Measurements from ENCODE around the gene MEI1.

The MEI1 gene

GRCh38 chr22:41793871-41794270 is 94.6 kb downstream of the MEI1 start:
- DNase-seq: no peak

- no peak for DNase-seq
Measured at GRCh38 chr22:41798736-41799135, 99.4 kb downstream of the MEI1 start.

DNA sequence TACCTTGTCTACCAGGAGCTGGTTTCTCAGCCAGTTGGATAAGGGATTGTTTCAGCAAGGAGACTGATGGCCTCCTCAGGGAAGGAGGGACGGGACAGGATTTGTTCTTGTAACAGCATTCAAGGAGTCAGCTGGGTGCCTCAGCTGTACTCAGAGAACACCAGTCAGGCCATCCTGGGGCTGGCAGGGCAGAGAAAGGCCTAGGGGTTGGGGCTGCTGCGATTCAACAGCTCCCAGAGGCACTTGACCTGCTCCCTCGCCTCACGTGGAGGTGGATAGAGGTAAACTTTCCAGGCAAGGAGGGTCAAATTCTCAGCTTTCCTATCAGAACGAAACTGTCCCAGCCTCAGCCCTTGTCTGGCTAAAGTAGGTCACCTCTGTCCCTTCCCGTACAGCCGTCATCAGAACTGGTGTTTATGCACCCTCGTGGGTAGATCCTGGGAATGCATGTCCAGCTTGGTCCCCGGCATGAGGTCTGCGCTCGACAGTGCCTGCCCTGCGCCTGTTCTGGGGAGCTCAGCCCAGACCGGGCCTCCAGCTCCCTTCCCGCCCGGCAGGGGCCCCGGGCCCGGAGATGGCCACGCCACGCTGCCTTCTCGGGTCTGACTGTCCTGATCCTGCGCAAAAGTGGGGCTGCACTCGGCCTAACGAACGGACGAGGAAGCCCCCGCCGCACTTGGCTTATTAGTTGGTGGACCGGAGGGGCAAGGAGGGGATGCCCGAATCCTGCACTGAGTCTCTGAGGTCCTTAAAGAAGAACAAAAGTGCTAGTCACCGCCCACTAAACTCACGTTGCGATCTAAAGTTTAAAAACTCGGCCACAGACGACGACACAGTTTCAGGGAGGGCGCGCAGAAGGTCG is 100.4 kb downstream of the MEI1 start:
- DNase-seq: no peak

DNA sequence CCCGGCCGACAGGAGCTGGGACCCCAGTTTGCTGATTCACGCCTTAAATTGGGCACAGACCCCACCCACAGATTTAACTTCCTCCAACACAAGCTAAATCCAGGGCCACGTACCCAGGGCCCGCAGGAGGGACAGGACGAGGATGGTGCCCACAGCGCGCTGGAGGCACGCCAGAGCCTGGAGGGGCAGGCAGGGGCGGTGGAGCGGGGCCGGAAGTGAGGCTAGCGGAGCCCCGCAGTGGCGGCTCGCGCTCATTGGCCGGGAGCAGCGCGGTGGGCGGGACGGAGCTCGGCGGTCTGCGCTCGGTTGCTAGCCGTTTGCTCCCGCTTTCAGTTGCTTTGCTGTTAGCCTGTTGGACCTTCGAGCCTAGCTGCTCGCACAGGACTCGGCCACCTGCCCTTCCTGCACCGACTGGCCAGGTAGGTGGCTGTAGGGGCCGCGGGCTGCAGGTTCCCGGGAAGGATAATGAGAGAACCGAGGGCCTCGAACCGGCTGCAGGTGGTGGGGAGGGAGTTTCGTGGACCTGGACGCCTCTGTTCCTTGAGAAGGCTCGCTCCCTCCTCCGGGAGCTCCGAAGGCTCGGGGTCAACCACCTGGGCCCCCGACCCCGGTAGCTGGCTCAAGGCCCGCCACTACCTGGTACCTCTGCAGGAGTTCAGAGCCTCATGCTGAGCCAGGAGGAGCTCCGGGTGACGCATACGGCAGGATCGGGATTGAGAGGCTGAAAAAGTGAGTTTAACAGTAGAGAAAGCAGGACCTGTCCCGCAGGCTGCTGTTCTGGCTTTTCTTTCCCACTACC is 101.2 kb downstream of the MEI1 start, which contains the start of gene CCDC134:
Gene CCDC134 (plus strand): TSS at position 332 of the 799 bp plus-strand sequence. CDS start 8,212 bp downstream, outside the sequence.
- peak; percentile 53 to 80 for DNase-seq

DNA sequence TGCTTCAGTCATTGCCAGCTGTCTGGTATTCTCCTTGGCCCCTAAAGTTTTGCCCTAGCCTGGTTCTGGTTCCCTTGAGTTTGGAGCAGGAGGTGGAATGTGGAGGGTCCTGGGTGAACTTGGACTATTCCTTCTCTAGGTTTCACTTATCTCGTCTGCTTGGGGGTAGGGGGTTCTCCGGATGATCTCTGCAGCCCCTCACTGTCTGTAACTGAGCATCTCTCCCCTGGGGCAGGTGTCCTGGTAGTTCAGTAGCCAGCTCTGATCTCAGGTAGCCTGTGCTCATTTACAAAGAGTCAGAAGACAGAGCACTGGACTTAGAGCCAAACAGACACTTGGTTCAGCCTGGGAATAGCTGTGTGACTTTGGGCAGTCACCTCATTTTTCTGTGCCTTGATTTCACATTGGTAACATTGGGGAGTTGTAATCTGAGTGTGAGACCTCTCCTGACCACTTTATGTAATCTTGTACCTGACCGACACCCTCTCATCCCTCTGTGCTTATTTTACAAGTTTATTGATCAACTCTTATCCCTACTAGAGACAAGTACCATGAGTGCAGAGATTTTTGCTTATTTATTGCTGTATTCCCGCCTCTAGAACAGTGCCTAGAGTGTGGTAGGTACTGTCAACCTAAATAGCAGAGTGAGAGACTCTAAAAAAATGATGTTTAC is 102.0 kb downstream of the MEI1 start:
- DNase-seq: no peak

DNA sequence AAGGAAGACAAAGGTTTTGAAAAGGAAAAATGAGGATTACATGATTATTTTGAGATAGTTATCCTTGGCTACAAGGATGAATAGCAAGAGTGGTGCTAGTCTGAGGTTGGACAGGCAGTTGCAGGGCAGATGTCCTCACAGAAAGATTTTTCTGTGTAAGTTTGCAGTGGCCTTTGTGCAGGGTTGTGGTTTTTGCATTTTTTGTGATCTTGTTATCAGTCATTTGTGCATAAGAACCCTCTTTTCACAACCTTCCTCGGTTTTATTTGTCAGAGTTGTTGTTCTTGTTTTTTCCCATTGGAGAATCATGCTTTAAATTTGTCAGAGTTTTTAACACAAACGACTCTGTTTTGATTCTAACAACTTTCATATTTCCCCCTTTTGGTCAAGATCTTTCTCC is 102.6 kb downstream of the MEI1 start:
- DNase-seq: no peak

DNA sequence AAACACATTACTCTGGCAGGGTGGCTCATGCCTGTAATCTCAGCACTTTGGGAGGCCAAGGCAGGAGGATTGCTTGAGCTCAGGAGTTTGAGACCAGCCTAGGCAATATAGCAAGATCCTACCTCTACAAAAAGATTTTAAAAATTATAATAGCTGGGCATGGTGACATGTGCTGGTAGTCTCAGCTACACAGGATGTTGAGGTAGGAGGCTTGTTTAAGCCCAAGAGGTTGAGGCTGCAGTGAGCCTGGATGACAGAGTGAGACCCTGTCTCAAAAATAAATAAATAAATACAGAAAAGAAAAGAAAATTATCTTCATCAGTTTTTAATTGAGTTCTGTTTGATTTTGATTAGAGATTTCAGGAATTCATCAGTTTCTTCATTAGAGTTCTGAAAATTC is 106.3 kb downstream of the MEI1 start:
- DNase-seq: no peak

DNA sequence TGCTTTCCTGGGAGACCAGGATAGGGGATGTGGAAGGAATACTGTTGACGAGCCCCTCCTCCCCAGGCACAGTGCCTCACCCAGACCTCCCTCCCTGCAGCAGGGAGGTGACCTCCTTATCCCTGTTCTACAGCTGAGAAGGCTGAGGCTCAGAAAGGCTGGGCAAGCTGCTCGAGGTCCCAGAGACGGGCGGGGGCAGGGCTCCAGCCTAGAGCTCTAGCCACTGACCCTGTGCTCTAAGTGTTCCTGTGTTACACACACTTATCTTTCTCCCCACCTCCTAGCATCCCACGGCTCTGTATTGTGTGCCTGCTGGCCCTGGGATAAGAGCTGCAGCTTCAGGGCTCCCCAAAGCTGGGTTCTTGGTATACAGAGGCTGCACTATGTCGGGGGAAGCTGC is 109.1 kb downstream of the MEI1 start:
- no peak for DNase-seq

GRCh38 chr22:41810022-41810421 is 110.7 kb downstream of the MEI1 start:
- no peak for DNase-seq

- DNase-seq: no peak
Measured at GRCh38 chr22:41812805-41813545, 113.7 kb downstream of the MEI1 start.

- no peak for DNase-seq
Measured at GRCh38 chr22:41813726-41814410, 114.6 kb downstream of the MEI1 start.

DNA sequence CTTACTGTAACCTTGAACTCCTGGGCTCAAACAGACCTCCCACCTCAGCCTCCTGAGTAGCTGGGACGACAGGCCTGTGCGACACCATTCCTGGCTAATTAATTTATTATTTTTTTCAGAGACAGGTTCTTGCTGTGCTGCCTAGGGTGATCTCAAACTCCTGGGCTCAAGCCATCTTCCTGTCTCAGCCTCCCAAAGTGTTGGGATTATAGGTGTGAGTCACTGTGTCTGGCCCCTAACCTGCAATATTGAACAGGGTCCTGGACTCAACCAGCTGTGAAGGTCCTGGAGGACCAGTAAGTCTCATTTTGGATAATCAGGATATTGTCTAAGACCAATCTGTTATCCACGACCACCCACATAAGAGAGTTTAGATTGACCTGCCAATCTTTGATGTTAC is 116.4 kb downstream of the MEI1 start:
- DNase-seq: no peak

DNA sequence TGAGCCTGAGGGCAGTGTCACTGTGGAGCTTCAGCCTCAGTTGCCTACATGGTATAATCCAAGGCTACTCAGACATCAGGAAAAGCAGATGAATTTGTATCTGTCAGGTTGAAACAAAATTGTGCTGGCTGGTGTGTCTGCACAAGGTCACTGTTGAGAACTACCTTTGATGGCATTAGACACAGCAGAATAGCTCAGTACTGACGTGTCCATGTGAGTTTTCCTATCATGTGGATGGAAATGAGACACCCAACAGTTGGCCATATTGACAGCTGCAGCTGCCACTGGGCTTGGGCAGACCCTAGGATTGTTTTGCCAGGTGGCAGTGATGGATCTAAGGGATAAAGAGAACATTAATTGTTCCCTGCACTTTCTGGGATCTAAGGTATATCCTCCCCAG is 116.9 kb downstream of the MEI1 start:
- DNase-seq: no peak

DNA sequence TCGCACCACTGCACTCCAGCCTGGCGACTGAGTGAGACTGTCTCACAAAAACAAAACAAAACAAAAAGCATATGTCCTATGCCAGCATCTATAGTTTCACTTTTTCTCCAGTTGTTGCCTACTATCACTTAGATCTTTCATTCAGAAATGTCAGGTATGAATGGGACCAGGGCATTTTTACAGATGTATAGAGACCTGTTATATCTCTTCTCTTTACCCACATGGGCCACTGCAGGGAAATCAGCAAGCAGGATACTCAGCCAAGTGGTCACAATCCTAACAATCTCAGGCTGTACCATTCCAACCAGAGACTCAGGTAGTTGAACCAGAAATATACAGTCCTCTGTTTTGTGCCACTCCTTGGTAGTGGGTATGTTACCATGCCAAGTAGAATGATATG is 117.6 kb downstream of the MEI1 start:
- DNase-seq: no peak

- DNase-seq: no peak
Measured at GRCh38 chr22:41818011-41818410, 118.7 kb downstream of the MEI1 start.

DNA sequence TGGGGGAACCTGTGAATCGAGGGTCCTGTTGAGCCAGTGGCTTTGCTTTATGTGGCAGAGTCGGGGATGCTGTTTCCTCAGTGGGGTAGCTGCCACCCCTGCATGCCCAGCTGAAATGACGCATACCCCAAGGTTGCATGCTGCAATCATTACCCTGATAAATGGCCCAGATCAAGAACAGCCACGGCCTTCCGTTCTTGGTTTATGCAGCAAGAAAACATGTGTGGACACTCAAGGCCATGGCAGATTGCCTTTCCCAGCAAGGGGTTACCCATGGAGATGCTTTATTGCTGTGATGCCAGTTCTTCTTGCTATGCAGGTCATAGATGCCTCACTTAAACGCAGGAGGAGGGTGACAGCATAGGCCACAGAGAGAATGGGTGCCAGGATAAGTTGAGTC is 119.3 kb downstream of the MEI1 start:
- no peak for DNase-seq

GRCh38 chr22:41819257-41819656 is 120.0 kb downstream of the MEI1 start:
- DNase-seq: no peak

- no peak for DNase-seq
Measured at GRCh38 chr22:41820447-41820846, 121.1 kb downstream of the MEI1 start.

GRCh38 chr22:41821471-41822316 is 122.4 kb downstream of the MEI1 start:
- DNase-seq: no peak

DNA sequence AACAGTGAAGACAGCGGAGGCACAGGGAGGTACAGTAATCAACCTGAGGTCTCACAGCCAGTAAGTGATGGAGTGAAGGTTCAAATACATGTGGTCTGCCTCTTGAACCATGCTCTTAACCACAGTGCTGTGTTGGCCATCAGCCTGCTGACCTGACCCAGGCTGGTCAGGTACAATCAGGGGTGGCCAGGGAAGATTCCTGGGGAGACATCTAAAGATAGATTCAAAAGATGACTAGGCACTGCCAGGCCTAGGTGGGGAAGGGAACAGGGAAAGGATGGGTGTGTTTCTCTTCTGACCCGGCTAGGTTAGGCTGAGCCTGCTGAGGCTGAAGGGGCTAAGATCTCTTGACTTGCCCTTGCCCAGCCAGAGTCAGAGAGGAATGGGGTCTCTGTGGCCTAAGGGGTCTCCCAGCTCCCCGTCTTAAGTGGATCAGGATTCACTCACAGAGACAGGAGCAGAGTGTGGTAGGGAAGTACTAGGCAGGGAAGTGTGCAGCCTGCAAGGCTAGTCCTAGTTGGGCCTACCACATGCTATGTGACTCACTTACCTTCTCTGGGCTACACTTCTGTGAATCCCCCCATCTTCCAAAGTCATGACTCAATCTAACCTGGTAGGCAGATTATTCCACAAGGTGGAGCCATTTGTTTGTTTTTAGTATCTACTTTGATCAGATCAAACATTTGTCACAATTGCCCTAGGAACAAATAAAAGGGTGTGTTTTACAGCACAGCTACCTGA is 123.2 kb downstream of the MEI1 start:
- peak; percentile 31 to 47 for DNase-seq

Data from NCI-H1930 (cell line).